Measurements from ENCODE around the gene IFFO2.
A peak's percentile ranks its signal among the peaks of the same experiment; 100 is the strongest.

Gene IFFO2

DNA sequence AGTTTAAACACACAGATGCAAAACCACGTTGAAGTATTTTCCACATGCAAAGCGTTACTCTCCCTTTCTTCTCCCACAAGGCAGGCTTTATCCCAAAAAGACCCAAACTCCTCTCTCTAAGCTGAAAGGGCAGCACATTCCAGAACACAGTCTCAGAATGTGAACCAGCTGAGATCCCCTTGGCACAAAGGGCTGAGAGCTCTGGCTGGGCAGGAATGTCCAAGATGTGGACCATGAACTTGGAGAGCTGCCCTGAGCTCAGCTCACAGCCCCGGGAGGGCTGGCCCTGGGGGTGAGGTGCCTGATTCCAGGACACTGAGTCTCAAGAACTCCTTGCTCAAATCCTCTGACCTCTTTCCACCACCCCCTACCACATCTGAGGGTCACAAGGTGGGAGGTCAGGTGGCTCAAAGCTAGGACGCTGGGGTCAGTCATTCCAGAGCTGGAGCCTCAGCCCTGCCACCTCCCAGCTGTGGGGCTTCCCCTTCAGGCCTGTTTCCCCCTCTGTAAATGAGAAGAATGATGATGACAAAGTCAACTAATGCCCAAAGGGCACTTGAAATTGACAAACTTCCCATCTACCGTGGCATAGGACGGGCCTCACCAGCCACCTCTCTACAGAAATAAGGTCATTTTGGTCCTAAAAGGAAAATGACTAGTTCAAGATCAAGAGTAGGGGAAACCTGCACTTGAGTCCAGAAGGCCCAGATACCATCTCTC is 65.6 kb downstream of the IFFO2 start:
- no peak for DNase-seq

DNA sequence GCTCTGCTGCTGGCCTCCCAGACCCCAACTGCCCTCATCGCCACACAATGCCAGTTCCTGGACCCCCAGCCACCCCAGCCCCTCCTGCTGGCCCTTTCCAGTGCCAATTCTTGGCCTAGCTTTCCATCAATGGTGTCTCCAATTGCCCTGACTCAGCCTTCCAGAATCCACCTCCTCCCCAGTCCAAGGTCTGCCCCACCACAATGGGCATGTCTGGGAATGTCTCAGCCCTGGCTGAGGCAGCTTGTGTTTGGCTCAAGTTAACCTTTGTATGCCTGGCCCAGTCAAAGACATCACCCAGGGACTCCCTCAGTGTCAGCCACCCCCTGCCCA is 70.5 kb downstream of the IFFO2 start:
- no peak for DNase-seq

DNA sequence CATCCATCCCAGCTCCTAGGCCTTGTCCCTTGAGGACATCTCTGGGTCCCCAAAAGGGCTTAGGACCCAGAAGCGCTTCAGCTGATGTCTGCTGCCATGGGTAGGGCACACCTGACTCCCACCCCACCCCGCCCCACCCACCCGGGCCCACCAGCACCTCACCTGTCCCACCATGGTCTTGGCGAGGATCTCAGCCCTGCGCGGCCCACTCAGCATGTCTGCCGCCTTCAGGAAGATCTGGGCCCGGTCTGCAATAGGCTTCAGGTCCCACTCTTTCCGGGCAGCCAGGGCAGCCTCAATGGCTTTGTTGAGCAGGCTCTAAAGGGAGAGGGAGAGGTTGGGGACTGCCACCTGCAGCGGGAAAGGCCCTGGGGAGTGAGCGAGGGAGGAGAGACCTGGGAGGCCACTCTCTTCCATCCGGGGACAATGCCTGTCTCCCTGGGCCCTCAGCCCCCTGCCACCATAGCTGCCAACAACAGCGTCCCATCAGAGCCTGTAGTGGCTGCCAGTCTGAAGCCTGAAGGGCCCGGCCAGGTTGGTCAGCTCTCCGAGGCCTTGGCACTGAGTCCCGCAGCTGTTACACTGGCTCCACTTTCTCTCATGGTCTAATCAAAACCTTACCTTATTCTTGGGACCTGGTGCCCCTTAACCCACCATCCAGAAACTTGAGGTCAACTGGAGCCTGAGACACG is 71.0 kb downstream of the IFFO2 start:
- DNase-seq = no peak

DNA sequence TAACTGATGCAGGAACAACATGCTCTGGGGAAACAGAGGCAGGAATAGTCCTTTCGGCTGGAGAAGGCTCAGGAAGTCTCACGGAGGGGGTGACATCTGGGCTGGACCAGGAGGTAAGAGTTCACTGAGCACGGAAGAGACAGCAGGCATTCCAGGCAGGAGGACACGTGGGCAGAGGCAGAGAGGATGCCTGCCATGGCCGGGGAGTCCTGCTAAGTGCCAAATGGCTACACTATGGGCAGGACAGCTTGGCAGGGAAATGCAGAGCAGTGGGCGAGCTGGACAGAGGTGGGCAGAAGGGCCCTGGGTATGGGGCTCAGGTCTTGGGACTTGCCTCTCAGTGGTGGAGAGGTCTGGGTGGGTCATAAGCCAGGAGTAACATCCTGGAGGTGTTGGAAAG is 71.7 kb downstream of the IFFO2 start:
- no peak for DNase-seq

DNA sequence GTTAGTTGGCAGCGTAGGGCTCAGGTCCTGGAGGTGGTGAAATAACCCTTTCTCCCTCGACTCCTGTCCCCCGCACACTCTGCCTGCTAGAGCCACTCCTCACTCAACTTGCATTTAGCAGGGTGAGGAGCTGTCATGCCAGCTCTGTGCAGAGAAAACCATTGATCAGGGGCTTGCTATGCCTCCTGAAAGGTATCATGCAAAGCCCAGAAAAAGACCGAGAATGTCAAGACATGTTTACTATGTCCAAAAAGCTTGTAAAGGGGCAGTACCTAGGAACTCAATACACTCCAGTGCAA is 72.1 kb downstream of the IFFO2 start:
- no peak for DNase-seq

DNA sequence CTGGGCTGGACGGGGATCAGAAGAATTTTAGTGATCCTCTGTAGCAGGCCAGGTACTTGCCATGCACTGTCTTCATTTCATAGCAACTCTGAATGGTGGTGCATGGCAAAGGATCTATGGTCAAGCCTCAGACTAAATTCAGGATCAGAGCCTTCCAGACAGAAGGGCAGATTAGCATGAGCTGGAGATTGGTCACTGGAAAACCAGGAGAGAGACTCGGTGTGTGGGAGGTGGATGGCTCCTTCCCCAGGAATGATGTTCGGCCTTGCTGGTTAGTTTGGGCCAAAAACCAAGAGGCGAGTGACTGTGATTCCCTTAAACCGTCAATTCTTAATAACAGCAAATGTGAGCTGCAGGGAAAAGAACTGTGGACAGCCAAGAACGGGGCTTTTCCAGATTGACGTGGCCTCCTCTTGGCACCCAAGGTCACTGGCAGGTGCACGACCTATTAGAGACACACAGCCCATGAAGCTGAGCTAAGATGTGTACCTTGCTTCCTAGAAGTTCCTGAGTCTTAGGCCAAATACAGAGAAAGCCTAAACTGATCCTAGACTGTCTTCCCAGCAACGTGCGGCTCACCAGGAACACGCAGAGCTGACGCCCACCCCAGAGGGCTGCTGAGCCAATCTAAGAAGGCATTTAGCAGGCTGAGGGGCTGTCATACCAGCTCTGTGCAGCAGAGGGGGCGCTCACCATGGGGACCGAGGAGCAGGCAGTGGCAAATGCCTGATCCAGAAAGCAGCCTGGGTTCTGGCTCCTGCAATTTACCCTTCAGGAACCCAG is 72.6 kb downstream of the IFFO2 start:
- peak in 1 of 2 experiments; percentile 30 for DNase-seq

DNA sequence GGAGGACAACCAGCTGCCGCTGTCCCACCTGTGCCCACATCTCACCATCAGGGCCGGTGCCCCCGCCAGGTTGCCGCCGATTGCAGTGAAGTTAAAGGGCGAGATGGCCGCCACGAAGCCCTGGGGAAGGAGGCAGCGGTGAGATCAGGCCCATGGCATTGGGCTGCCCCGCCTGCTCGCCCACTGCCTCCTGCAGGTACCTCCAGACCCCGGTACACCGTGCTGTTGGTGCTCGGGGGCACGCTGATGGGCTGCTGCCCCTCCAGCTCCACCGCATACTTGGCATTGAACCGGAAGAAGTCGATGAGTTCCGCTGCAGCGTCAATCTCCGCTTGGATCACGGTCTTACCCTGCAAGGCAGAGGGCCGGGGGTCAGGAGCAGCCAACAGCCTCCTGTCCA is 73.4 kb downstream of the IFFO2 start:
- DNase-seq = no peak

DNA sequence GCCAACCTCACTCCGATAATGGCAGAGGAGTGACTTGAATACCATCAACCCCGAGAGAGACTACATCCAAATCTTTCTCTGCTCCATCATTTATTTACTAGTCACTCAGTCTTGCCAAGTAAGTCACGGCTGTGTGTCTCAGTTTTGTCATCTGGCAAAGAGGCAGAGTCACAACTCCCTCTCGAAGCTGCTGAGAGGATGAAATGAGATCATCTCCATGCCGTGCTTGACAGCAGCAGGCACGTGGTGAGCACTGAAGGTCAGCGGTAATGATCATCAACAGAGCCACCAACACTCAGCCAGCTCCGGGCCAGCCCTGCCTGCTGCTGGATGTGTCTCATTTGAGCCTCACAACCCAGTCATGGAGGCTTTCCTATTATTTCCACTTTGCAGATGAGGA is 74.0 kb downstream of the IFFO2 start:
- DNase-seq = no peak

DNA sequence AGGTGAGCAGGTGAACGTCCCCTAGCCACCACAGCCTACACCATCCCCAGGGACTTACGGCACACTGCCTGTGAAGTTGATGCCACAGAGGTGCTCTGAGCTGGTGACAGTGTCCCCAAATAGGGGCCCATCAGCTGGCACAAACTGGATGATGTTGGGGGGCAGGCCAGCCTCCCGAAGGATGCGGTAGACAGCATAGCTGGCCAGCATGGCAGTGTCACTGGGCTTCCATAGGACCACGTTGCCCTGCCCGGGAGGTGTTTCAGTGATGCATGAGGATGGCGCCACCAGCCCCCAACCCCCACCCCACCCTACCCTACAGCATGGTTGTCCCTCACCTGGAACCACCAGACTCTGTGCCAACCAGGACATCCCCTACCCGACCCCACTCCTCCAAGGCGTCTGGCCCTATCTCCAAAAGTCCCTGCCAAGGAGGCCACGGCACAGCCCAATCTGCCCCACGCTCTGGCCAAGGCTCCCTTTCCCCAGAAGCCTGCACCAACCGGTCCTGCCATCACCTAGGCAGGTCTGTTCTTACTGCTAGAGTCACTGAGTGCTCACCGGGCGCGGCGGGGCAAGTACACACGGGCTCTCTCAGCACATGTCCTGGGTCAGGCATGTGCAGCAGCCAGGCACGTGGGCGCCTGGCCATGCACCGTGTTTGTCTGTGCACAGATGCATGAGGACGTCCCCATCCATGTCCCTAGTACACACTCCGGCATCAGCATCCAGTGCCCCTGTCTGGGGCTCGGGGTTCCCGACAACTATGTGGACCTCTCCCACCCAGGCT is 74.6 kb downstream of the IFFO2 start:
- no peak for DNase-seq

DNA sequence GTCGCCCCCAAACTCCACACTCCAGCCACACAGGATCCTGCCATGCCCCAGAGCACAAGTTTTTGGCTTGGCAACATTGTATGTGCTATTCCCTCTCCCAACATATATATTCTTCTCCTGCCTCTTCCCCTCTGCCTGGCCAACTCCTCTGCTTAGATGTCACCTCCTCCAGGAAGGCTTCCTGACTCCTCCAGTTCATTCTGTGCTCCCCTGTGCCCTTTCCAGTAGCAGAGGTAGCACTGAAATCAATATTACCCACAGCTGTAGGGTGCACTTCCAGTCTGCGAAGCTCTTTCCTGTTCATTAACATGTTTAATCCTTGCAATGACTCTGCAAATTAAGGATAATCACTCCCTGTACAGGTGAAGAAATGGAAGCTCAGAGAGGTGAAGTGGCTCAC is 75.3 kb downstream of the IFFO2 start:
- DNase-seq = no peak

DNA sequence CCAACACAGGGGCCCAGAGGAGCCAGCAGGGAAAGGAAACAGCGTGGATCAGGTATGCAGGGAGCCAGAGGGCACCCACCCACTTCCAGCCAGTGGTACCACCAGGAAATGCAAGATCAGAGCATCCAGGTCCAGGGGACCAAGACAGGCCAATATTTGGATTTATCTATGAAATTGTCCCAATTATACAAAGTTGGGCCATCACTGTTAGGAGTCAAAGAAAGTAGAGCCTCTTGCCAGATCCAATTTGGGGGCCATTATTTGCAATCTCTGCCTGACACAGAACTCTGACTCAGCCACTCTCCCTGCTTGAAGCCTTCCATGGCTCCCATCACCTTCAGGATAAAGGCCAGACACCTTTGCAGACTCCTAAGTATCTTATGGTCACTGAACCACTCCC is 75.9 kb downstream of the IFFO2 start:
- DNase-seq = no peak

DNA sequence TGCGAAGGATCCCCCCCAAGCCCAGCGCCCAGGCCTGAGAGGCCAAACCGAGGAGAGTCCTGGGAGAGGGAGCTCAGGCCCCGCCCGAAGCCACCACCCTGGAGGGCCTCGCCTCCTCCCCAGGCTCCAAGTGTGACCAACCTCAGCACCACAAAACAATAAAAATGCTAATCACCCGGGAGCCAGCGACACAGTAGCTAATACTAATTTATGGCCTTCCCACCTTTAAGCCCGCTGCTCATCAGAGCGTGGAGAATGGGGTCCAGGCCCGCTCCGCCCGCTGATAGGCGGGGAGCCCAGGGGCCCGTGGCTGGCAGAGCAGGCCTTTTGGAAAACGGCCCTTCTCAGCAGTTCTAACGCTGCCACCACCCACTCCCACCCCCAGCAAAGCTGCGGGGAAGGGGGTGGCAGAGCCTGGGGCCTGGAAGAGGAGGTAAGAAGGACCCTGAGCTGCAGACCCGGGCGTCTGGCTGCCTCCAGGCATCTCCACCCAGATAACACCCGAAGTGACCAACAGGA is 76.6 kb downstream of the IFFO2 start:
- DNase-seq = no peak

DNA sequence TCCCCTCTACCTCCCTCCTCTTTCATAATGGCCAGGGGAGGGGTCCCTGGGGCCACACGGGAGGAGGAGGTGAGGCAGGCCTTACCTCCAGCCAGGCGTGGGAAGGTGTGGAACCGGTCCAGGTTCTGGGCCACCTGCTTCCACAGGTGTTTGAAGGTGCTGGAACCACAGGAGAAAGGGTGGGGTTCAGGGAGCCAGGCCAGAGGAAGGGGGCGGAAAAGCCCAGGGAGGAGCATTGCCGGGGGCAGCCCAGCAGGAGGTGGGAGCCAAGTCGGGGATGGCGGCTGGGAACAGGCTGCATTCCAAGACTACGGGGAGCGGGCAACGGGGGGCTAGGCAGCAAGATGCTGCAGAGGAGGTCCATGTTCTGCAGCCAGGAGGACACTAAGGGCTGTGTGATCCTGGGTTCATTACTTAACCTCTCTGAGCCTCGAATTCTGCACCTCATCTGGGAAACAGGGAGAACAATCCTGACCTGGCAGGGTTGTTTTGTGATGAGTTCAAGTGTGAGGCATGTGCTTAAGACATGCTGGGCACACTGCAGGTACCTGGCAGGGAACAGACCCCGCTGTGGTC is 77.2 kb downstream of the IFFO2 start:
- DNase-seq = no peak

DNA sequence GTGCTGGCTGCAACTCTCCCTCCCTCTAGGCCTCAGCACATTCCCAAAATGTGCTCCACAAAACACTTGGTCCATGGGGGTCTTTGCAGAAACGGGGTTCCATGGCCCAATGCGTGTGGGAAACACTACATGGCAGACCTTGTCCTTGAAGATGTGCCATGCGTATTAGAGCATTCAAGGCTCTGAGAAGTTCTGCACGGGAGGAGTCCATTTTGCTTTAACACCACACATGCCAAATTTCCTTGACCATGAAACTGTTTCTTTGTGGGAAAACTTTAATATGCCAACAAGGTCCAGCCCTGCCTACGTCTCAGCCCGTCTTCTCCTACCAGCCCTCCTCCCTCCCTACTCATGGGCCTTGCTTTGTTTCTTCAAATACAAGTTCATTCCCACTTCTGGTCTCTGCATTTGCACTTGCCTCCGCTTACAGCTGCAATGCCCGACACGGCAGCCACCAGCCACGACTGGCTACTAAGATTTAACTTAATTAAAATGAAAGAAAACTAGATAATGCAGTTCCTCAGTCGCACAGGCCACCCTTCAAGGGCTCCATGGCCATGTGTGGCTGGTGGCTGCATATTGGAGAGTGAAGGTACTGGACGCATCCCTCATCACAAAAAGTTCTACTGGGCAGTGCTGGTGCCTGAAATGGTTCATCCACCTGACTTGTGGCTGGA is 77.8 kb downstream of the IFFO2 start:
- no peak for DNase-seq

DNA sequence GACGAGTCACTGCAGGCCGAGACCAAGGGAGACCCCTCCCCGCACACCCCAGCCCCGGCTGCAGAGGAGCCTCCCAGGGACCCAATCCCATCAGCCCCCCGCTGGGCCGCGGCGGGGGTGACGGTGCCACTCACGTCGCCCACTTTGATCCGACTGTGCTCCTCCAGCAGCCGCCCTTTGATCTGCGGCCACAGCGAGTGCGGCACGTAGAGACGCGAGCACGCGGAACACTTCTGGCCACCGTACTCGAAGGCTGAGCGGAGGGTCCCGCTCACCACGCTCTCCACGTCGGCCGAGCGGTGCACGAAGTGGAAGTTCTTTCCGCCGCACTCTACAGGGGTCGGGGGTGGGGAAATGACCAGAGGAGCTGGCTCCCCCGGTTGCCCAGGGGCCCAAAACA is 79.2 kb downstream of the IFFO2 start:
- no peak for DNase-seq

DNA sequence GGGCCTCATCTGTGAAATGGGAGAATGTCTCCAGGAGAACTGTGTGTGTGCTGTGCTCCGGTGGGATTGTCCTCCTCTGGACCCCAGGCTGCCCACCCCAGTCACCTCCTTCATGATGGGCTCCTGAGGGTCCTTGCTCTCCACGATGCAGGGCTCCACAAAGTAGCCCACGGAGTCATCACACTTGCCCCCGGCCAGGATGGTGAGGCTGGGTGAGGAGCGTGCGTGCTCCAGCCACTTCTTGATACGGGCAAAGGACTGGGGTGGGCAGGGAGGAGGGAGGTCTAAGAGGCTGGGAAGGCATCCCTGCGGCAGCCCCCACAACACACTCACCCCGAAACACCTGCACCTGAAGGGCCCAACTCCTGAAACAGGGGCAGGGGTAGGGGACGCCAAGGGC is 80.3 kb downstream of the IFFO2 start:
- no peak for DNase-seq

DNA sequence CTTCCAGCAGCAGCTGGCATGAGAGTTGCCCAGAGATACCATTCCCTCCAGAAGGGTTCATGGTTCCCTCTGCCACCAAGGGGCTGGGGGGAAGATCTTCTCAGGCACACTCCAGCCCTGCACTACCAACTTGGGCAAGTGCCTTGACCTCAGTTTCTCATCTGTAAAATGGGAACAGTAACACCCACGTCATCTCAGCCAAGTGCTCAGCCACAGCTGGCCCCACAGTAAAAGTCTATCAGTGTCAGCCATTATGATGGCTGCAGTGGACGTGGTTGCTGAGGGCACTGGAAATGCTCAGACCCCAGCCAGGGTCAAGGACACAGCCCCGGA is 80.7 kb downstream of the IFFO2 start:
- no peak for DNase-seq

DNA sequence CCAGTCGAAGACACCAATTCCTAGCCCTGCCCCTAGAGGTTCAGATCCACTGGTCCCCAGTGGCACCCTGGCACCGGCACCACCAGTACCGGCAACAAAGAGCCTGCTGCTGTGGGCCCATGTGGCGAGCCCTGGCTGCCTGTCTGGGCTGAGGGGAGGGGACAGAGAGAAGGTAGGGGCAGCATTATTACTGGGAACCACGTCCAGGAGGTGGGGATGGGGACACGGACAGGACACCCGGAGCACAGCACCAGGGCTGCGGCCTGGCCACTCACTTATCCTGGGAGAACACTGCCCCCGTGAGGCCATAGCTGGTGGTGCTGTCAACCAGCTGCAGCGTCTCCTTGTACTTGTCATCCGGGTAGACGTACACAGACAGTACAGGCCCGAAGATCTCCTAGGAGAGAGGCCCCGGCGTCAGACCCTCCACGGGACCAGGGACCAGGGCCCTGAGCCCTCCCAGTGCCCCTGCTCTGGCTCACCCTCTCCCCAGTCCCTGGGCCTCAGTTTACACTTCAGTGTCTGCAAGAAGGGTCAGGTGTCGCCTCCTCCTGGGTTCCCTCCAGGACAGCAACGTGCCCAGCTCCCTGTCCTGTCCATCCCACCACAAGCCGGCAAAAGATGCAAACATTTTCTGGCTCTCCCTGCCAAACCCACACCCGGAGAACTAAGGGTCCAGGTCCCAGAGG is 81.2 kb downstream of the IFFO2 start:
- DNase-seq = peak; percentile 45 to 58

DNA sequence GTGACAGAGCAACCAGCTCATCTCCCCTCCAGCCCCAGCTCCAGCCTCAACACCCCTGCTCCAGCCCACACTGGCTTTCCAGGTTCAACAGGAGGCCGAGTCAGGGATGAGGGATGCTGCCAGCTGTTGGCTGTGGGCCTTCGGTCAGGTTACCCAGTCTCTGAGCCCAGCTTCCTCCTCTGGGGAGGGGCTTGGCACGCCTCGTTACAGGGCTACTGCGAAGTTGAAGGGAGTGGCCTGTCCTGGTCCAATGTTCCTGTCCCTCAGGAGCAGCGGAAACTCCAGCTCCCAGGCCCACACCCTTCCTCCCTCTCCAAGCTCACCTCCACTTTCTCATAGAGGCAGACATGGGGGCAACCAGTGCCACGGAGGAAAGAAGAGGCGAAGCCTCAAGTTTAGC is 81.9 kb downstream of the IFFO2 start:
- DNase-seq = no peak

DNA sequence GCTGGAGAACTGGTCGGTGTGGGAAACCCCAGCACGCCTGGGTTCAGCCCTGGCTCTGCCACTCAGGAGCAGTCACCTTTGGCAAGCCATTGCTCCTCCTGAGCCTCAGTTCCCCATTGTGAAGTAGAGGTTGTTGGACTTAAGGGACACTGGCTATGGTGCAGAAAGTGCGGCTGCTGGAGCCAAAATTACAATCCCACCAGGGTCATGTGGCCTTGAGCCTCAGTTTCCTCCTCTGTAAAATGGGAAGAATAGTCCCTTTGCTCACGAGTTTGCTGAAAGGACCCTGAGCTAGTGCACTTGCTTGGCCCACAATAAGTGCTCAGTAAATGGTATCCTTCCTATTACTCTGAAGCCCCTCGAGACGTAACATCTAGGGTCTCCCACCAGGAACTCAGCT is 82.4 kb downstream of the IFFO2 start:
- DNase-seq = no peak

DNA sequence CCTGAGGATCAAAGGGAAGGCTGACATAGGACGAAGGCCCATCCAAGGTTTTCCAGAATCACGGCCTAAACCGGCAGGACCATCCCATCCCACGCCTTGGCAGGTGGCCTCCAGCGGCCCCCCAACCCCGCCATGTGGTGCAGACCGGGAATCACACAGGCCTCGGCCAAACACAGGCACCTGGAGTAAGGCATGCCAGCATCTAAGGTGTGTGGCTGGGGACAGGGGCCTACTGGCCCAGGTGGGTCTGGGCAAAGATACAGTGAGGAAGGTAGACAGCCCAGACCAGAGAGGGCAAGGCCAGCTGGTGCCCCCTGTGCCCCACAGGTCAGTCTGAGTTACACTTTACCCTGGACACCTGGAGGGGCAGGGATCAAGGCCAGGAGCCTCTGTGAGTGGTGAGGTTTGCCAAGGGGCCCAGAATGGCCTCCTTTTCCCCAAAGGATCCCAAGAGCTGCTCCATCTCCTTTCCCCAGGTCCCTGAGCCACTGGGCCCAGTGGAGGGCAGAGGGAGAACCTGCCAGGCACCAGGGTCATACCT is 84.3 kb downstream of the IFFO2 start:
- DNase-seq = no peak

All from NCI-H1930 (cell line).